Activated CD4-positive, alpha-beta T cell treated with anti-CD3 and anti-CD28 coated beads, Interleukin-2, Interleukin-6, amounts not matched to agents 100 ng/mL and 50 ng/mL, durations not matched to agents 16 hours and 8 hours (primary cell): Measurements from ENCODE around the gene BLOC1S1.

Experiments used
- DNase-seq: peaks from one replicate; pipeline ENCODE4 v3.0.0-alpha.2; 2020

The BLOC1S1 gene

DNA sequence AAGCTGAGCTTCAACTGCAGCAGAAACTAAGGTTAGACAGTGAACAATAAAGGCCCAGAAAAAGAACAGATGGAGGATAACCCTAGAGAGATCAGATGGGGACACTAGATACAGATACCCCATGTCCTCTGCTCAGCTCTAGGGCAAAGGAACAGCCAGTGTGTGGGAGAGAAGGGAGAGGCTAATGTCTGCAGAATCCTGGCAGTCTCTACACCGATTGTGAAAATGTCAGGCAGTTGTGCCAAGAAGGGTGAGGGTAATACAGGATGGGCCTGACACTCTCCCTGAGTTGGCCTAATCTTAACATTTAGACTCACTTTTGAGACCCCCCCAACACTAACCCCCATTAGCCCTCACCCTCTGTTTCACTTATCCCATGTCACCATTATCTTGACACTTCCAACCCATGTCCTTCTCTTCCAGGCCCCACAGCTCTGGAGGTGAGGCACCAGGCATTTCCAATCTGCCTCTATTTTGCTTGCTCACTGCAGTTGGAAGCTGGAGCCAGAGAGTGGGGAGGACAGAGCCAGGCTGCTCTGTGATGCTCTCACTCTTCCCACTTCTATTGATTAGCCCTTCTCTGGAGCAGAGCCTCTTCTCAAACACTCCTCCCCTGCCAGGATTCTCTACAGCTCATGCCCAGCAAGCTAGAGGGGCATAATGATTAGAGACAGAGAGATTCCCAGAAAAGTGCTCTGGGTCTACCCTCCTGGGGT, 3.0 kb upstream of the BLOC1S1 start:
- no peak for DNase-seq

DNA sequence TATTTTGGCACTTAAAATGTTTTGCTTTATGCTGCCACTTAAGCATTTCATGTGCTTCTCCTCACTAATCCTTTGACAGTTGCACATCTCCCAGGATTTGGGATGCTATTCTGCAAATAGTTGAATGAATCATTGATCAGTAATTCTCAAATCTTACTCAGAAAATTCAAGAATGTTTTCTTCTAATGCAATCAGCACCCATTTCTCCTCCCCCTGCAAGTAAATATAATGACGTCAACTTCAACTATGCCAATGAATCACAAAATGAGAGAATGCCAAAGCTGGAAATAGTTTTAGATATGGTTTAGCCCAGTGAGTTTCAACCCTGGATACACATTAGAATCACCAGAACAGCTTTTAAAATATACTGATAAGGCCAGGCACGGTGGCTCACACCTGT, 2.1 kb upstream of the BLOC1S1 start:
- no peak for DNase-seq

DNA sequence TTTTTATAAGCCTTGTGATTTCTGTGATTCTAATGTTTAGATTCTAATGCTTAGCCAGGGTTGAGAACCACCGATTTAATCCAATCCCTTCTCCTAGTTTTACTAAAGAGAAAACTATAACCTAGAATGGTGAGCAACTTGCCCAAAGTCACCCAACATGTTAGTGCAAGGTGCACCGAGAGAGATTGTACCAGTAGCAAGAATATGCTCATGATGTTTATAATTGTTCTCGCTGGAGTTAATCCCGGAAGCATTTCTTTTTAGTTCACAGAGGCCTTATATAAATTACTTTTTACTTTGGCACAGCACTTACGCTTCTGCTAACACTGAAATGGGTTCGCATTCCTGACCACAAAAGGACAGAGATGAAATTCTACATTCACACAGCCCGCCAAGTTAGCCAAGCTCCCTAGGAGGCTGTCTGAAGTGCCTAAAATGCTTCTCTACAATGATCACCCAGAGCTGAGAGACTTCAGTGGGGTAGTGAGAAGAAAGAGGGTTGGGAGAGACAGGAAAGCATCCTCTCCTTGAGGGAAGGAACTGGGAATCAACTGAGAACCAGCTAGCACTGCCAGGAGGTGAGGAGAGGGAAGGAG, 579 bp upstream of the BLOC1S1 start:
- no peak for DNase-seq

DNA sequence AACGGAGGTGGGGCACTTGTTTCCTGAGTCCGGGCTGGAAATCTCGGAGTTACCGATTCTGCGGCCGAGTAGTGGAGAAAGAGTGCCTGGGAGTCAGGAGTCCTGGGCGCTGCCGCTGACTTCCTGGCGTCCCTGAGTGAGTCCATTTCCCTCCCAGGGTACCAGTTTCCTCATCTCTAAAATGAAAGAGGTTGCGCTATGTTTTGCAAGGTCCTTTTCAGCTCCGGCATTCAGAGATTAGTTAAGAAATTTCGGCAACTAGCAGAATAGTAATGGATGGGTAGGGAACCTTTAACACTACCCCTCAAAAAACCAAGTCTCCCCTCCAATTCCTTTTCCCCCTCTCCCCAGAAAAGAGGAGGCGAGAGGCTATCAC, 724 bp downstream of the BLOC1S1 start:
- no peak for DNase-seq

DNA sequence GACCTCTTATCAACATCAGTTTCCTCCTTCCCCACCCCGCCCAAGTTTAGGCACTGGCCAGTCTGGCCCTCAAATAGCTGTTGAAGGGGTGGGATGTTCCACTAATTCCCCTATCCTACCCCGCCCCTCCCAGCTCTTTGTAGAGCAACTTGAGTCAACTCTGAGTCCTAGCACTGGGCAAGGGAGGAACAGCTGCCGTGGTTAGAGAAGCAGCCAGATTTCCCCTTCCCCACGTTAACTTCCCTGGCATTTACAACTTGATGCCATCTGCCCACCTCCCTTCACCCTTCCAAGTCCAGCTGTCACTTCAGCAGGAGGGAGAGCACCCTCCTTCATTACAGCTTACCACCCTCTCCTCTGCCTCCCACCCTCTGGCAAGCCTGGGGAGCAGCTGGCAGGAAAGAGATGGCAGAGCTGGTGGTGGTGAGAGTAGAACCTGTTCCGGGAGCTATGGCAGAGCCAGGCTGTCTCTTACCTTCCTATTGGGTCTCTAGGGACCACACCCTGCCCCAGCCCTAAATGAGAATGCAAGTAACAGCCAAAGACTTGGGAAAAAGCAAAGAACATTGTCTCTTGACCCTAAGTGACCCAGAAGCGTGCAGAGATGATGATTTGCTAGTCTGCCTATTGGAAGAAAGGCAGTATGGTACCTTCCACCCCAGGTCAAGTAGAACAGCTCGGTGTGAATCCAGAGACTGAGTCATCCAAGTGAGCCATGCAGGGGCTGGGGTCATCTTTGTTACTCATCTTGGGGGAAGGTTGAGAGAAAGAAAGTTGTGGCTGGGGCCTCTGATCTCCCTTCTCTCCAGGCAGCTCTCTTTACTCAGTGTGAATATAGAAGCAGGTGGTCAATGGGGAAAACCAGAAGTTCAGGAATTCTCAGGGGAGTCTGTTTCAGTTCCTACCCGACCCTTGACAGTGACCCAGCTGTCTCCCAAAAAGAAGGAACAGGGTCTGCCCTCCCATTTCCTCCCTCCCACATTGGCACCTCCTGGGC, 1.5 kb downstream of the BLOC1S1 start:
- DNase-seq: peak; percentile 46

DNA sequence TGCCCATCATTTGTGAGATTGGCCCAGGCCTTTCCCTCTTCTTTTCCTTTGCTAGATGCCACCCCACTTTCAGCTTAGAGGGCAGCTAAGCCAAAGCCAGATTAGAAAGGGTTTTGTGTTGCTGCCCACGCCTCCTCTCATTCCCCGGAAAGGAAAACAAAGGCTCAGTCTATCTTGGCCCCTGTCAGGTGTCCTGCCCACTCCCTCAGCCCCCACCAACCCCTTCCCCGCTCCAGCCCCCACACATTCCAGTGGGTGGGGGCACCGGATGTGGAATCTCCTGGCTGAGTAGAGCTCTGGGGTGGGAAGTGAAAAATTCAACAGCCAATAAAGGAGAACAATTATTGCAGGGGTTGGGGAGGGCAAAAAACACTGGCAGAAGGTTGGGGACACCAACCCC, 2.2 kb downstream of the BLOC1S1 start:
- DNase-seq: no peak

DNA sequence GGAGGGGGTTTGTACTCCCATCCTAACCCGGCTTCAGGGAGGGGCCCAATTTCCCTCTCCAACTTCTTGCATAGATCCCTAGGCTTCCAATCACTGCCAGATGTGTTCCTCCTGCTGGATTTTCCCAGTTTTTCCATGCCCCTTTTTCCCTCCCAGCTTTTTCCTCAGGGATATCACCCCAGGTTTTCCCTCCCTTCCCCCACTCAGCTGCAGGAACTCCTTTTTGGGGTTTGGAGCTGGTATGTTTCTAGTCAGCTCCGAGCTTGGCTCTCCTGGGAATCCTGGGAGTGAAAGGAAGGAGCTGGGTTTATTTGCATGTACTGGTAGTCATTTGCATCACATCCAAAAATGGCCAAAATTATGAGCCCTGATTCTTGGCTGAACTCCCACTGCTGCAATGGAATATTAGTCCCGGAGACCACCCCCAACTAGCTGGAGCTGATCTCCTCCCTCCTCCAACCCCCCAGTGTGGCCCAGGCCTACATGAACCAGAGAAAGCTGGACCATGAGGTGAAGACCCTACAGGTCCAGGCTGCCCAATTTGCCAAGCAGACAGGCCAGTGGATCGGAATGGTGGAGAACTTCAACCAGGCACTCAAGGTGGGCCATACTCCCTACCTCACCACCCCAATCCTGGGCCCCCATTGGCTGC, 2.9 kb downstream of the BLOC1S1 start:
- no peak for DNase-seq

DNA sequence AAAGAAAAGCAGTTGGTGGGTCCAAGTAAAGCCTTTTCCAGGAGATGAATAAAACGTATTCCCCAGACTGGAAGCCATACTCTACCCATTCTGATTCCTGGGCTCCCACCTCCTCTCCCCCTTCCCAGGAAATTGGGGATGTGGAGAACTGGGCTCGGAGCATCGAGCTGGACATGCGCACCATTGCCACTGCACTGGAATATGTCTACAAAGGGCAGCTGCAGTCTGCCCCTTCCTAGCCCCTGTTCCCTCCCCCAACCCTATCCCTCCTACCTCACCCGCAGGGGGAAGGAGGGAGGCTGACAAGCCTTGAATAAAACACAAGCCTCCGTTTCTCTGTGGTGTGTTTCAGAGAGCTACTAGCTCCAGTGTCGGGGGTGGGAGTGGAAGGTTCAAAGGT, 3.5 kb downstream of the BLOC1S1 start:
- no peak for DNase-seq

DNA sequence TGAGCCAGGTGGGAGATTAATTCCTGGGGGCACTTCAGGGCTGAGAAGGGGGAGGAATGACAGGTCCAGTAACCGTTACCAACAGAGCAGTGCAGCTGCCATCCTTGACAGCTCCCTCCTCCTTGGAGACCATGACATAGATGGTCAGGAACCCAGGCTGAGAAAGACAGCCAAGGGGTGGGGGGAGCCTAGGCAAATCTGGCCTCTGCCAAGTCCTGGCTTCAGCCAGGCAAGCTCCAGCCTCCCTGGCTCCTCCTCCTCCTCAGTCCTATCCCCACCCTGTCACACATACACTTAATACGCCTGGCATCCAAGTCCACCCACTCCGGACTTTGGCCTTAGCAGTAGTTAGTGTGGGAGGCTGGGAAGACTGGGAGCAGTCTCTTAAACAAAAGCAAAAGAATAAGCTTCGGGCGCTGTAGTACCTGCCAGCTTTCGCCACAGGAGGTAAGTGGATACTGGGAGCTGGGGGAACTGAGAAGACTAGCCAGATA, 4.3 kb downstream of the BLOC1S1 start, which contains the start of gene RDH5:
TSS of gene RDH5 (plus strand) at position 323 of the 494 bp plus-strand sequence. CDS start 792 bp downstream, outside the sequence.
- DNase-seq: no peak

DNA sequence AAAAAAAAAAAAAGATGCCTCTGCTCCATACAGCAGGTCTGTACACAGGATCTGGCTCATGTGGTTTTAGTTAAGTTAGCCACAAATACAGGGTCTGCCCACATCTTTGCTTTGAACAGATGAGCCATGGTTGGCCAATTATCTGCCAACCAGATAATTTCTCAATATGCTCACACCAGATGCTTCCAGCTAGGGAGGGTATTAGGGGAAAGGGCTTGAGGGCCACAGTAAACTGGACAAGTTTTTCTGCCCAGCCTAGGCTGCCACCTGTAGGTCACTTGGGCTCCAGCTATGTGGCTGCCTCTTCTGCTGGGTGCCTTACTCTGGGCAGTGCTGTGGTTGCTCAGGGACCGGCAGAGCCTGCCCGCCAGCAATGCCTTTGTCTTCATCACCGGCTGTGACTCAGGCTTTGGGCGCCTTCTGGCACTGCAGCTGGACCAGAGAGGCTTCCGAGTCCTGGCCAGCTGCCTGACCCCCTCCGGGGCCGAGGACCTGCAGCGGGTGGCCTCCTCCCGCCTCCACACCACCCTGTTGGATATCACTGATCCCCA, 5.1 kb downstream of the BLOC1S1 start:
- DNase-seq: no peak

DNA sequence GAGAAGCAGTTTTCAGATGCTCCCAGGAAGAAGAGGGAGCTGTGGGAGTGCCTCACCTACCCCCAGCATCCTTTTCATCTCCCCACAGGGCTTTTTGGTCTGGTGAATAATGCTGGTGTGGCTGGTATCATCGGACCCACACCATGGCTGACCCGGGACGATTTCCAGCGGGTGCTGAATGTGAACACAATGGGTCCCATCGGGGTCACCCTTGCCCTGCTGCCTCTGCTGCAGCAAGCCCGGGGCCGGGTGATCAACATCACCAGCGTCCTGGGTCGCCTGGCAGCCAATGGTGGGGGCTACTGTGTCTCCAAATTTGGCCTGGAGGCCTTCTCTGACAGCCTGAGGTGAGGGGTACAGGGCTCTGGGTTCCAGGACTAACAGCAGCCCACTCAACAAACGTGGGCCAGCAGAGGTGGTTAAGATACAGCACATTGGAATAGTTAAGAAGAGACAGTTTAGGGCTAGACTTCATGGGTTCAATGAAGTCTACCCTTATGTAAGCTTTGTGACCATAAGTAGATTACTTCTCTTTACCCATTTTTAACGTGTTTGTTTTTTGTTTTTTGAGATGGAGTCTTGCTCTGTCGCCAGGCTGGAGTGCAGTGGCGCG, 5.9 kb downstream of the BLOC1S1 start:
- no peak for DNase-seq

DNA sequence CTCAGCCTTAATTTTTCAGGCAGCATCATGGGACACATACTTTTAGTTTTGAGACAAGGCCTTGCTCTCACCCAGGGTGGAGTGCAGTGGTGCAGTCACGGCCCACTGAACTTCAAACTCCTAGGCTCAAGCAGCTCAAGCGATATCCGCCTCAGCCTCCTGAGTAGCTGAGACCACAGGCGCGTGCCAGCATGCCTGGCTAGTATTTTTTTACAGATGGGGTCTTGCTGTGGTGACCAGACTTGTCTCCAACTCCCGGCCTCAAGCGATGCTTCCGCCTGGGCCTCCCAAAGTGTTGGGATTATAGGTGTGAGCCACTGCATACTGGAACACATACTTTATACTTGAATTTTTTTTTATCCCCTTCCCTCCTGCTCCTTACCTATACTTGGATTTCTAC, 7.1 kb downstream of the BLOC1S1 start:
- no peak for DNase-seq

DNA sequence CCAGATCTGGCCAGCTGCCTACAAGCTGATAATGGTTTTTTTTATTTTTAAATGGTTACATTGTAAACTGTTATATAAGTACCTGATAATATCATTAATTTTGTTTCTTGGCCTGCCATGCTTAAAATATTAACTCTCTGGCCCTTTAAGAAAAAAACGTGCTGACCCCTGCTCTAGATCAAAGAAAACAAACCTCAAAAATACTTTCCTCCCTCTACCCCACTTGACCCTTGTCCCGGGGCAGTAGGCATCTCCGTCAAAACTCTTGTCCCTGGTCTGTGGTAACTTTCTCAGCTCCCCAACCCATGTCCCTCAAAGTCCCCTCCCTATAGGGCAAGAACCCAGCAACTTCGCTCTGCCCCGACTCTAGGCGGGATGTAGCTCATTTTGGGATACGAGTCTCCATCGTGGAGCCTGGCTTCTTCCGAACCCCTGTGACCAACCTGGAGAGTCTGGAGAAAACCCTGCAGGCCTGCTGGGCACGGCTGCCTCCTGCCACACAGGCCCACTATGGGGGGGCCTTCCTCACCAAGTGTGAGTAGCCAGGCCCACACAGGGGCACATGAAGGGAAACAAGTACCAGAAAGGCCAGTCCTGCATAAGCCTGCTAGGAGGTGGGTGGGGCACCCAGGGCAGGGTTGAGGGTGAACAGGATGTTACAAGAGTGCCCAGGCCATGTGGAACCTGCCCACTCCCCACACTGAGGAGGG, 7.8 kb downstream of the BLOC1S1 start:
- no peak for DNase-seq

DNA sequence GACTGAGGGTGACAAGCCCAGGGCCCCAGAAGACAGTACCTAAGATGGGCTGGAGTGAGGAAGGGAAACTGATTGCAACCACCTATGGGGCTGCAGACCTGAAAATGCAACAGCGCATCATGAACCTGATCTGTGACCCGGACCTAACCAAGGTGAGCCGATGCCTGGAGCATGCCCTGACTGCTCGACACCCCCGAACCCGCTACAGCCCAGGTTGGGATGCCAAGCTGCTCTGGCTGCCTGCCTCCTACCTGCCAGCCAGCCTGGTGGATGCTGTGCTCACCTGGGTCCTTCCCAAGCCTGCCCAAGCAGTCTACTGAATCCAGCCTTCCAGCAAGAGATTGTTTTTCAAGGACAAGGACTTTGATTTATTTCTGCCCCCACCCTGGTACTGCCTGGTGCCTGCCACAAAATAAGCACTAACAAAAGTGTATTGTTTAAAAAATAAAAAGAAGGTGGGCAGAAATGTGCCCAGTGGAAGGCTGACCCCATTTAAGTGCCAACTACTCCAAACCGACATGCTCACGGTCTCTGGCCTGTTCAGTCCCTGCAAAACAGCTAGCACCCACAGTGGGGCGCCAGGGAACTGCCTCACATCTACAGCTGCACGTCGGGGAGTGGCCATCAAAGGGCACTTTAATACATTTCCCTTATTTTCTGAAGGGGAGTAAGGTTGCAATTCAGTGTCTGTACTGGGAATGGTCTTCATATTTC, 8.5 kb downstream of the BLOC1S1 start:
- DNase-seq: peak; percentile 76

DNA sequence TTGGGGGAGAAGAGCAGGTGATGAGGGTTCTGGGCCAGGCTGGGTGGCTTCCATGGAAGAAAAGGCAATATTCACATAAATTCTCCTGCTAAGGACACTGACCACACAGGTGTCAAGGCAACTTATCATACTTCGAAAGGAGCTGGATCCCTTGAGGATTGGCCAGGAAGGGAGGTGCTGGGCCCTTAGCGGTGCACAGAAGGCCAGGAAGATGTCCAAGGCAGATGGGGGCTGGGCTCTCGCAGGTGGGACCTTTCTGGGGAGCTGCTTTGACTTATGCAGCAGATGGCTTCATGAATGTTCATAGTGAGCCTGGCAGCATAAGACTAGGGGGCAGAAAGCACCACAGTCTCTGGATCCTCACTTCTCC, 9.1 kb downstream of the BLOC1S1 start:
- DNase-seq: no peak

DNA sequence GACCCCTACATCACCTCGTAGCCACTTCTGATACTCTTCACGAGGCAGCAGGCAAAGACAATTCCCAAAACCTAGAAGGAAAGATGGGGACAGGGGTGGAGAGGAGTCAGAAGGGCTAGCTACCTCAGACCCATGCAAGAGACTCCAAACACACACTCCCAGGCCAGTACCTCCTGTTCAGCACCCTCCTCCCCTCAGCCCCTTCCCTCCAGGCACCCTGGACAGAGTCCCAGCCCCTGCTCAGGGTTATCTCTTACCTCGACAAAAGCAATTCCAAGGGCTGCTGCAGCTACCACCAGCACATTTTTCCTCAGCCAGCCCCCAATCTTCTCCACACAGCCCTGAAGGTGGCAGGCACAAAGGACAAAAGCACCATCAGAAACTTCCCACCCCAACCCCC, 9.7 kb downstream of the BLOC1S1 start:
- no peak for DNase-seq

DNA sequence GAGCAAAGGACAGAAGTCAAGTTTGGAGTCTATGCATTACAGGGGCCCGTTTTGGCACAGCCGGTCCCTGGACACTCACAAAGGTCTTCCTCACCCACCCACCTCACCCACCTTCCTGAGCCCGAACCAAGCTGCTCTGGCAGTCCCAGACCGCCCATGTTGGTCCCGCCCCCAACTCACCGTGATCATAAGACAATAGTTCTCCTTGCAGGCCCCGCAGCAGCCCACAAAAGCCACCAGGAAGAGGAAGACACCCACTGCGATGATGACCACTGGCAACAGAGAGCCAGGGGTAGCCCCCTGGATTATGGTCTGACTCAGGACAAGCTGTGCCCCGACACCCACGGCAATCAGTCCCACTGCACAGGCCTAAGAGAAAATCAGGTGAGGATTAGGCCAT, 11.1 kb downstream of the BLOC1S1 start:
- no peak for DNase-seq

DNA sequence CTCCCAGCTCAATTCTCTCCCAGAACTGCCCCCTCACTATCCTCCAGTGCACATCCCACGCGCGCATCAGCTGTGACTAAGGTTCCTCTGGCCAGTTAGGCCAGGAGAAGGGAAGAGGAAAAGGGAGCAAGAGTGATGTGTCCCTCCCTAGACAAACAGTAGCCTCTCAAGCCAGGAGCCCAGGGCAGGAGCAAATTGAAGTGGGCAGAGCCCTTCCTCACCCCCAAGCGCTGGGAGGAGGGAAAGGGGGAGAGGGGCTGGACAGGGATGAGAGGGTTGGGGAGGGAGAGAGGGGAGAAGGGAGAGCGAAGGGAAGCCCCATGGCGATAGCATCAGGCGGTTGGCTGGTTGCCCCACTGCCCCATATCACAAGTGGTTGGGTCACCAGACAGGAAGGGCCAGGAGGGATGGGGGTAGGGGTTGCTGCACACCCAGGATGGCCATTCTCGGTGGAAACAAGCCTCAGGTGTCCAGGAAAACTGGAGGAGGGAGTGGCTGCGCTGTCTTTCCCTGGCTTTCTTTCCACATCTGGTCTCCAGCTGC, 11.9 kb downstream of the BLOC1S1 start:
- DNase-seq: no peak

DNA sequence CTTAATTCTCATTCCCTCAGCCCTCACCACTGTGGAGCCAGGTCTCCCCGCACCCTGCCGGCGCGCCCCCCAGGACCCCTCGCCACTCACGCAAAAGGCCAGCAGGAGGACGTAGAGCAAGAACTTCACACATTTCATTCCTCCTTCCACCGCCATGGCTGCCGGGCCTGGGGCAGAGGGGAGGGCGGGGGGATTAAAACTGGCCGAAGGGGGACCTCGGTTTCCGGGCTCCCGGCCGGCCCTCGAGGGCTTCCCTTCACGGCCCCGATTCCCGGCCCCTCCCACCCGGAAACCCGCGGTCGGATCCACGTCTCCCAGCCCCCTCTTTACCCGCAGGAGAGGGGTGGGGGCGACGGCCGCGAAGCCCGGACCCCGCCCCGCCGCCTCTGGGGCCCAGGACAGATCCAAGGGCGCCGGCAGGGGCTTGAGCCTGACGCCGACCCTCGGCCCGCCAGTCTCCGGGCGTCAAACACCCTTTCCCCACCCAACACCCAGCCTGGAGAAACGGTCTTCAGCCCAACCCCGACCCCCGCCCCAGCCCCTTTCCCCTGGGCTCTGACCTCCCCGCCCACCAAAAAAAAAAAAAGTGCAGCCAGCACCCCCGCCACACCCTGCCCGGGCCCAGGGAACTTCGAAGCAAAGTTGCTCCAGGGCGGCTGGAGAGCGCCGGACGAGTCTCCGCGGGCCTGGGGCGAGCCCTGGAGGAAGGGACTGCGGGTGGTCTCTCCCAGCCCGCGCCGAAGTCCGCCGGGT, 12.5 kb downstream of the BLOC1S1 start:
- no peak for DNase-seq
